Hepatocyte (in vitro differentiated cells): Measurements from ENCODE around the gene MLST8. TPM values are rescaled to one million over a fixed set of nuclear protein-coding genes. Genes with fewer than 3 reads are reported as not detected.

Experiments used
- DNase-seq: peaks from one replicate; pipeline ENCODE4 v3.0.0-alpha.2; 2016; ENCODE audit warnings: low spot score
- H2AFZ ChIP-seq: fragments of 200-600 bp; sonication (generic); 2 replicates; pipeline ENCODE4 v1.6.0; 2016; ENCODE audit warnings: antibody characterized with exemption, mild to moderate bottlenecking
- H3K27ac ChIP-seq: fragments of 200-600 bp; sonication (generic); 2 replicates; pipeline ENCODE4 v1.5.1; 2016; ENCODE audit warnings: mild to moderate bottlenecking
- H3K27me3 ChIP-seq: fragments of 200-600 bp; sonication (generic); 2 replicates; pipeline ENCODE4 v1.6.1; 2016
- H3K36me3 ChIP-seq: fragments of 200-600 bp; sonication (generic); replicated peaks from 2 replicates; pipeline ENCODE4 v1.5.1; 2016; ENCODE audit warnings: low read depth; ENCODE audit not compliant: insufficient read depth
- H3K4me1 ChIP-seq: fragments of 200-600 bp; sonication (generic); 2 replicates; pipeline ENCODE4 v1.5.1; 2016; ENCODE audit warnings: mild to moderate bottlenecking, moderate library complexity; ENCODE audit not compliant: insufficient read depth
- H3K4me2 ChIP-seq: fragments of 200-600 bp; sonication (generic); 2 replicates; pipeline ENCODE4 v1.6.0; 2016
- H3K4me3 ChIP-seq: fragments of 200-600 bp; sonication (generic); 2 replicates; pipeline ENCODE4 v1.5.1; 2016; ENCODE audit warnings: mild to moderate bottlenecking
- H3K79me2 ChIP-seq: fragments of 200-600 bp; sonication (generic); 2 replicates; pipeline ENCODE4 v1.6.0; 2017; ENCODE audit warnings: mild to moderate bottlenecking
- H3K9me2 ChIP-seq: fragments of 200-600 bp; sonication (generic); replicated peaks from 2 replicates; pipeline ENCODE4 v1.6.0; 2017; ENCODE audit warnings: mild to moderate bottlenecking; ENCODE audit not compliant: insufficient read depth
- H3K9me3 ChIP-seq: fragments of 200-600 bp; sonication (generic); 2 replicates; pipeline ENCODE4 v1.5.1; 2016; ENCODE audit warnings: low read depth, mild to moderate bottlenecking
- H4K20me1 ChIP-seq: fragments of 200-600 bp; sonication (generic); 2 replicates; pipeline ENCODE4 v1.6.0; 2016; ENCODE audit warnings: mild to moderate bottlenecking; ENCODE audit not compliant: insufficient read depth, poor library complexity, severe bottlenecking
- EZH2 ChIP-seq: fragments of 200-600 bp; sonication (generic); IDR thresholded peaks from 2 replicates; pipeline ENCODE4 v1.6.1; 2016; ENCODE audit warnings: antibody characterized with exemption, mild to moderate bottlenecking, borderline replicate concordance
- EZH2phosphoT487 ChIP-seq: fragments of 200-600 bp; sonication (generic); IDR thresholded peaks from one replicate; pipeline ENCODE4 v1.6.1; 2018; ENCODE audit warnings: antibody characterized with exemption, mild to moderate bottlenecking, low read depth, moderate library complexity; ENCODE audit not compliant: unreplicated experiment, severe bottlenecking
- WGBS: methylation state at CpG from one replicate; pipeline ENCODE4 v1.1.6; 2016; ENCODE audit warnings: low lambda C conversion rate; ENCODE audit errors: missing lambda C conversion rate; 5-methylcytosine and 5-hydroxymethylcytosine counted together
- polyA plus RNA-seq: library from polyadenylated mRNA; unstranded; fragments of >200 nt; fragmentation: Nextera tagmentation; extraction: Ambion mirVana; gene quantifications from 2 replicates; pipeline ENCODE4 v1.2.1, GENCODE V29; 2016
- total RNA-seq: library from RNA; depleted of rRNA; stranded (reverse); fragments of >200 nt; gene quantifications from 2 replicates; pipeline ENCODE4 v1.2.3, GENCODE V29; 2014
- TF ChIP-seq, protein P1 (sequence below): fragments of 200-600 bp; sonication (generic); IDR thresholded peaks from 2 replicates; pipeline ENCODE4 v1.5.1; 2016; ENCODE audit warnings: antibody characterized with exemption, mild to moderate bottlenecking; ENCODE audit not compliant: poor library complexity

The MLST8 gene
- total and polyA plus RNA-seq, 2 experiments from 2014 or later, result 28.3 to 88.3 TPM

DNA sequence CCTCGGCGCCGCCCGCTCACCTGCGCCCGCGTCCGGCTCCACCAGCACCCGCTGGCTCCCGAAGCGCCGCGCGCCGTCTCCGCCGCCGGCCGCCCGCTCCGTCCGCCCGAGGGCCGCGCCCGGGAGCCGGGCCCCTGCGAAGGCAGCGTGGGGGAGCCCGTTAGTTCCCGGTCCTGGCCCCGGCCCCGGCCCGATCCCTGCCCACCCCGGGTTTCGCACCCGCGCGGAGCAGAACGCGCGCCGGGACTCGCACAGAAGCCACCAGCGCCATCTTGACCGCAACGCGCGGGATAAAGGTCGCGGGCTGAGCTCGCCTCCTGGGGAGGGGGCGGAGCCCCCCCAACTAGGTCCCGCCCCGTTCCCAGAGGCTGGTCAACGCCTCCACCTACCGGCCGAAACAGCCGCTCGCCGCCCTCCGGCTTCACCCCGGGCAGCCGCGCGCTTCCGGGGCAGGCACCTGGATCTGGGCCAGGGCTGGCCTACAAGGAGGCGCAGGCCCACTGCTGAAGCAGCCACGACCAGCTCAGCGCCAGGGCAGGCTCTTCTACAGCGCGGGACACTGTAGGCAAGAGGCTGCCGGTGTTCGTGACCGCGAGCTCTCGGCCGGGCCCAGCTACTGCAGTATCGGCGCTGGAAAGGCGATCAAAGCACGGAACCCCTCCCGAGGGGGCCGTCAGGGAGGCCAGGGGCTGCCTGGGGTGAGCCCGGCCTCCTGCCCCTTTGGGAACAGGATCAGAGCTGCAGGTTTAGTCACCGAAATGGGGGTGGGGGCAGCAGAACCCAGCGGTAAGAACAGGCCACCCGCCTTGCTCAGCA lies 46.2 kb downstream of the MLST8 start, which contains the start of gene ECI1:
Gene ECI1, minus strand, starts transcription at position 292 of the 816 bp plus-strand sequence. Its CDS starts 21 bp downstream, at position 271.
- Histone ChIP-seq H3K27me3 (no peaks in the 10 kb centered on the region), H3K4me3 (peak within 1 kb of the TSS; percentile 66), H3K79me2 (peaks cover 41% of the 10 kb centered on the region), H3K27ac (peak within 1 kb of the TSS; percentile 91), H3K36me3 (no peaks in the 10 kb centered on the region), H3K9me2 (no peaks in the 10 kb centered on the region), H3K9me3 (no peaks in the 10 kb centered on the region), H3K4me2 (peak within 1 kb of the TSS; percentile 83), H3K4me1 (peaks cover 14% of the 10 kb centered on the region), H2AFZ (peak within 1 kb of the TSS; percentile 66), H4K20me1 (no peaks in the 10 kb centered on the region)
- 4% methylated on average over 63 of the region's 88 CpGs for WGBS
- TF ChIP-seq, protein P1, sequence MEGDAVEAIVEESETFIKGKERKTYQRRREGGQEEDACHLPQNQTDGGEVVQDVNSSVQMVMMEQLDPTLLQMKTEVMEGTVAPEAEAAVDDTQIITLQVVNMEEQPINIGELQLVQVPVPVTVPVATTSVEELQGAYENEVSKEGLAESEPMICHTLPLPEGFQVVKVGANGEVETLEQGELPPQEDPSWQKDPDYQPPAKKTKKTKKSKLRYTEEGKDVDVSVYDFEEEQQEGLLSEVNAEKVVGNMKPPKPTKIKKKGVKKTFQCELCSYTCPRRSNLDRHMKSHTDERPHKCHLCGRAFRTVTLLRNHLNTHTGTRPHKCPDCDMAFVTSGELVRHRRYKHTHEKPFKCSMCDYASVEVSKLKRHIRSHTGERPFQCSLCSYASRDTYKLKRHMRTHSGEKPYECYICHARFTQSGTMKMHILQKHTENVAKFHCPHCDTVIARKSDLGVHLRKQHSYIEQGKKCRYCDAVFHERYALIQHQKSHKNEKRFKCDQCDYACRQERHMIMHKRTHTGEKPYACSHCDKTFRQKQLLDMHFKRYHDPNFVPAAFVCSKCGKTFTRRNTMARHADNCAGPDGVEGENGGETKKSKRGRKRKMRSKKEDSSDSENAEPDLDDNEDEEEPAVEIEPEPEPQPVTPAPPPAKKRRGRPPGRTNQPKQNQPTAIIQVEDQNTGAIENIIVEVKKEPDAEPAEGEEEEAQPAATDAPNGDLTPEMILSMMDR, result peak; percentile 70
- no peak for TF ChIP-seq EZH2
- TF ChIP-seq EZH2phosphoT487, result no peak
- peak; percentile 98 for DNase-seq

DNA sequence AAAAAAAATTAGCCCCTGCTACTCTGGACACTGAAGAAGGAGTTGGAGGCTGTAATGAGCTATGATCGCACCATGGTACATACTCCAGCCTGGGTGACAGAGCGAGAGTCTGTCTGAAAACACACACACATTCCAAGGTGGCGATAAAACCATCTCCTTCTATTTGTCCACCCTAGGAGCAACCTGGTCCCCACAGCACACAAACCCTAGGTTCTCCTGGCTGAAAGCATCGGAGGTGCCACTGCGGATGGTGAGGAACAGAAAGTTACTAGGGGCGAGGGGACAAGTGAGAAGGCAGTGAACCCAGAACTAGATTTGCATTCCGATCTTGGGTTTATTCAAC lies 47.5 kb downstream of the MLST8 start:
- no peaks in the 10 kb centered on the region for H3K9me3 ChIP-seq
- H4K20me1 ChIP-seq, result no peaks in the 10 kb centered on the region
- H3K4me1 ChIP-seq, result peaks cover 14% of the 10 kb centered on the region
- H3K79me2 ChIP-seq, result peaks cover 37% of the 10 kb centered on the region
- H3K9me2 ChIP-seq, result no peaks in the 10 kb centered on the region
- no peaks in the 10 kb centered on the region for H3K27me3 ChIP-seq
- TF ChIP-seq EZH2, result no peak
- TF ChIP-seq, protein P1, result no peak
- no peak for TF ChIP-seq EZH2phosphoT487
- no peak overlapping the region for H3K4me2 ChIP-seq
- peak overlapping the region; percentile 91 for H3K27ac ChIP-seq
- DNase-seq, result no peak
- WGBS, result 92% methylated on average over 7 of the region's 7 CpGs
- no peak overlapping the region for H3K4me3 ChIP-seq
- no peaks in the 10 kb centered on the region for H3K36me3 ChIP-seq
- H2AFZ ChIP-seq, result no peak overlapping the region

DNA sequence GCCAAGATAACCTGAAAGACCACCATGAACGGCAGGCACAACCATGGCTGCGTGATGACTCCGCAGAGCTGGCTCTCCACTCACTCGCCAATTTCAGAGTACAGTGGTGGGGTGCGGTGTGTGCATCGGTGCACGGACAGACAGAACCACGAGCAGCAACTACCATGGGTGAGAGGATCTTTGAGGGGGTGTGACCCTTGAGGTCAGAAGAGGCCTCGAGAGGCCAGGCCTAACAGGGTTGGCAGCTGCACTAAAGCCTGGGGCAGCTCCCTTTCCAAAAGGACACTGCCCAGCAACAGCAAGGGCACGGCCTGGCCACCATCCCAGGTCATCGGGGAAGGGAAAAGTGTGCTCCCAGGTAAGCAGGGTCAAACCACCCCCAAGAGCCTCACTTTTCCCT lies 48.0 kb downstream of the MLST8 start:
- no peaks in the 10 kb centered on the region for H3K27me3 ChIP-seq
- peaks cover 14% of the 10 kb centered on the region for H3K4me1 ChIP-seq
- no peak overlapping the region for H3K4me3 ChIP-seq
- H3K36me3 ChIP-seq, result no peaks in the 10 kb centered on the region
- peaks cover 38% of the 10 kb centered on the region for H3K79me2 ChIP-seq
- no peak overlapping the region for H3K27ac ChIP-seq
- H3K9me3 ChIP-seq, result no peaks in the 10 kb centered on the region
- no peaks in the 10 kb centered on the region for H4K20me1 ChIP-seq
- no peak for DNase-seq
- TF ChIP-seq, protein P1, result no peak
- TF ChIP-seq EZH2phosphoT487, result no peak
- TF ChIP-seq EZH2, result no peak
- 92% methylated on average over 11 of the region's 11 CpGs for WGBS
- no peaks in the 10 kb centered on the region for H3K9me2 ChIP-seq
- no peak overlapping the region for H2AFZ ChIP-seq
- H3K4me2 ChIP-seq, result no peak overlapping the region
